Caco-2 (cell line): ENCODE measurements around the gene ACY1. TPM values are rescaled to one million over a fixed set of nuclear protein-coding genes. Genes with fewer than 3 reads are reported as not detected.

ENCODE experiments used
- BruUV-seq: library from RNA; stranded (reverse); fragments of 400-500 nt; replicated peaks from 2 replicates; lab custom pipeline; 2021; lab: Mats Ljungman, UMichigan
- CTCF ChIA-PET: fragments of 300-600 bp; sonication (Branson Sonifier 250); formaldehyde crosslinking; loops from one replicate; lab custom pipeline; 2022; ENCODE audit warnings: antibody characterized with exemption; lab: Charles Lee
- POLR2A ChIA-PET: fragments of 300-600 bp; sonication (Branson Sonifier 250); formaldehyde crosslinking; loops from one replicate; lab custom pipeline; 2022; ENCODE audit warnings: antibody characterized with exemption; lab: Charles Lee
- DNase-seq, 2 experiments: peaks; one replicate each; pipeline versions ENCODE4 v3.0.0 to v3.0.0-alpha.2; 2020 to 2022
- H3K27me3 ChIP-seq: replicated peaks from 2 replicates; pipeline ENCODE4 v1.6.0; 2011; ENCODE audit warnings: low read length; ENCODE audit not compliant: control insufficient read depth, insufficient read depth
- H3K36me3 ChIP-seq: 2 replicates; pipeline ENCODE4 v1.5.1; 2011; ENCODE audit warnings: low read length; ENCODE audit not compliant: control insufficient read depth, insufficient read depth
- H3K4me1 ChIP-seq: fragments of 250-450 bp; sonication (Bioruptor Pico); 2 replicates; pipeline ENCODE4 v1.5.1; 2020; ENCODE audit warnings: mild to moderate bottlenecking
- H3K4me3 ChIP-seq: 2 replicates; pipeline ENCODE4 v1.5.1; 2011; ENCODE audit warnings: low read depth, mild to moderate bottlenecking, control low read depth, low read length
- H3K9me3 ChIP-seq: fragments of 250-450 bp; sonication (Bioruptor Pico); 2 replicates; pipeline ENCODE4 v1.5.1; 2020; ENCODE audit warnings: mild to moderate bottlenecking, moderate library complexity
- H3K27ac Mint-ChIP-seq: one replicate; pipeline ENCODE4 v1.8.0; 2022; ENCODE audit warnings: mixed read lengths; ENCODE audit not compliant: unreplicated experiment
- H3K27me3 Mint-ChIP-seq: one replicate; pipeline ENCODE4 v1.8.0; 2022; ENCODE audit warnings: mixed read lengths; ENCODE audit not compliant: insufficient read depth, unreplicated experiment
- H3K36me3 Mint-ChIP-seq: one replicate; pipeline ENCODE4 v1.8.0; 2022; ENCODE audit warnings: mild to moderate bottlenecking, mixed read lengths; ENCODE audit not compliant: insufficient read depth, unreplicated experiment
- H3K4me1 Mint-ChIP-seq: one replicate; pipeline ENCODE4 v1.8.0; 2022; ENCODE audit warnings: low read depth, mixed read lengths; ENCODE audit not compliant: unreplicated experiment
- H3K4me3 Mint-ChIP-seq: one replicate; pipeline ENCODE4 v1.8.0; 2022; ENCODE audit warnings: mild to moderate bottlenecking, moderate library complexity, mixed read lengths; ENCODE audit not compliant: unreplicated experiment
- H3K9me3 Mint-ChIP-seq: one replicate; pipeline ENCODE4 v1.8.0; 2022; ENCODE audit warnings: mixed read lengths; ENCODE audit not compliant: unreplicated experiment
- CTCF ChIP-seq, 2 experiments: fragments of 200-600 bp in 1 of 2; IDR thresholded peaks; 1 replicate in 1 of 2; 2 replicates in 1 of 2; pipeline versions ENCODE4 v1.5.1 to v1.8.0; 2011 to 2022; ENCODE audit warnings: antibody characterized with exemption in 1 of 2, control low read depth in 1 of 2, inconsistent platforms in 1 of 2, low read depth in 1 of 2, low read length in 1 of 2, mild to moderate bottlenecking in 1 of 2, moderate library complexity in 1 of 2; ENCODE audit not compliant: insufficient read depth in 1 of 2, severe bottlenecking in 1 of 2, unreplicated experiment in 1 of 2
- intact Hi-C: fragments of 100-400 bp; cut with micrococcal nuclease; formaldehyde crosslinking; loops from one replicate; pipeline ENCODE4 v1.10.0; 2022; ENCODE audit not compliant: unreplicated experiment
- total RNA-seq: library from RNA; stranded (reverse); gene quantifications from 2 replicates; pipeline ENCODE4 v1.2.3, GENCODE V29; 2022

Gene ACY1
- total RNA-seq, 1 experiment from 2014 or later = 62.4 TPM

GRCh38 chr3:51934991-51935885 lies 48.1 kb upstream of the ACY1 start:
- TF ChIP-seq CTCF (IDR thresholded peaks at IDR 0.05; ENCODE audit: insufficient read depth in 1 of 2, low read depth in 1 of 2, low read length in 1 of 2, severe bottlenecking in 1 of 2, unreplicated experiment in 1 of 2) = no peak
- Mint-ChIP-seq H3K4me3 (no peak overlapping the region), H3K9me3 (no peaks in the 10 kb centered on the region), H3K27ac (no peak overlapping the region), H3K36me3 (peaks cover 53% of the 10 kb centered on the region), H3K4me1 (no peaks in the 10 kb centered on the region), H3K27me3 (no peaks in the 10 kb centered on the region)
- Histone ChIP-seq H3K4me1 (no peaks in the 10 kb centered on the region), H3K36me3 (no peaks in the 10 kb centered on the region; the same call in 1 of the 2 replicates), H3K9me3 (no peaks in the 10 kb centered on the region), H3K27me3 (no peaks in the 10 kb centered on the region), H3K4me3 (no peak overlapping the region)
- intact Hi-C loops = no loop called here
- BruUV-seq = no TSS peak
- no peak for DNase-seq
- POLR2A ChIA-PET = no interaction called here
- CTCF ChIA-PET = no interaction called here

- no peak for TF ChIP-seq CTCF (IDR thresholded peaks at IDR 0.05; ENCODE audit: insufficient read depth in 1 of 2, low read depth in 1 of 2, low read length in 1 of 2, severe bottlenecking in 1 of 2, unreplicated experiment in 1 of 2)
- H3K27ac Mint-ChIP-seq = no peak overlapping the region
- no peaks in the 10 kb centered on the region; the same call in 1 of the 2 replicates for H3K36me3 ChIP-seq
- H3K9me3 Mint-ChIP-seq = no peaks in the 10 kb centered on the region
- H3K27me3 Mint-ChIP-seq = no peaks in the 10 kb centered on the region
- no peak for DNase-seq
- H3K4me1 Mint-ChIP-seq = peaks cover 7% of the 10 kb centered on the region
- intact Hi-C loops = no loop called here
- no peaks in the 10 kb centered on the region for H3K27me3 ChIP-seq
- peaks cover 5% of the 10 kb centered on the region for H3K4me1 ChIP-seq
- no peaks in the 10 kb centered on the region for H3K9me3 ChIP-seq
- H3K4me3 Mint-ChIP-seq = no peak overlapping the region
- ChIA-PET POLR2A (no interaction called here), CTCF (no interaction called here)
- no peak overlapping the region for H3K4me3 ChIP-seq
- BruUV-seq = no TSS peak
- peaks cover 61% of the 10 kb centered on the region for H3K36me3 Mint-ChIP-seq
Measured at GRCh38 chr3:51935886-51936755, 47.2 kb upstream of the ACY1 start.

- CTCF ChIA-PET = no interaction called here
- H3K4me1 Mint-ChIP-seq = peaks cover 7% of the 10 kb centered on the region
- BruUV-seq = no TSS peak
- H3K4me1 ChIP-seq = peaks cover 5% of the 10 kb centered on the region
- H3K27me3 Mint-ChIP-seq = no peaks in the 10 kb centered on the region
- H3K9me3 ChIP-seq = no peaks in the 10 kb centered on the region
- no peaks in the 10 kb centered on the region for H3K9me3 Mint-ChIP-seq
- H3K36me3 Mint-ChIP-seq = peaks cover 61% of the 10 kb centered on the region
- intact Hi-C loops = no loop called here
- TF ChIP-seq CTCF (IDR thresholded peaks at IDR 0.05; ENCODE audit: insufficient read depth in 1 of 2, low read depth in 1 of 2, low read length in 1 of 2, severe bottlenecking in 1 of 2, unreplicated experiment in 1 of 2) = no peak
- H3K4me3 ChIP-seq = no peak overlapping the region
- no peaks in the 10 kb centered on the region for H3K27me3 ChIP-seq
- H3K27ac Mint-ChIP-seq = no peak overlapping the region
- H3K36me3 ChIP-seq = no peaks in the 10 kb centered on the region; the same call in 1 of the 2 replicates
- POLR2A ChIA-PET = no interaction called here
- H3K4me3 Mint-ChIP-seq = no peak overlapping the region
- peak in 1 of 2 experiments; percentile 10 for DNase-seq
Measured at GRCh38 chr3:51937014-51937413, 46.3 kb upstream of the ACY1 start.
